K562 (cell line): Measurements from ENCODE around the gene BBS1. TPM values are rescaled to one million over a fixed set of nuclear protein-coding genes. Genes with fewer than 3 reads are reported as not detected.
A peak's percentile ranks its signal among the peaks of the same experiment; 100 is the strongest.

ENCODE experiments used
- ATAC-seq: fragments of 200-7000 bp; cut with Tn5 transposase; 3 replicates; pipeline ENCODE4 v1.9.1; 2020; ENCODE audit warnings: moderate library complexity
- BruUV-seq: library from RNA; stranded (reverse); fragments of 400-500 nt; replicated peaks from 2 replicates; lab custom pipeline; 2021; lab: Mats Ljungman, UMichigan
- CTCF ChIA-PET: fragments of 300-600 bp; formaldehyde crosslinking; extraction: SDS; loops from one replicate; lab custom pipeline; 2021; ENCODE audit warnings: low intra/inter-chr PET ratio; lab: Yijun Ruan, JAX
- POLR2A ChIA-PET: fragments of 300-600, 350-650 bp; sonication (Branson Sonifier 250); formaldehyde crosslinking; extraction: SDS; loops from one replicate; lab custom pipeline; 2021; ENCODE audit warnings: antibody characterized with exemption, inconsistent platforms; lab: Yijun Ruan, JAX
- DNase-seq, 4 experiments: peaks; one replicate each; pipeline versions ENCODE4 v3.0.0 to v3.0.0-alpha.2; 2011 to 2018; ENCODE audit warnings: low spot score in 3 of 4, mixed read lengths in 3 of 4; ENCODE audit errors: extremely low read depth in 1 of 4
- FAIRE-seq: peaks from 2 replicates; lab custom pipeline; 2011; peaks lifted over from hg19 to GRCh38; lab: Jason Lieb, UNC
- H2AFZ ChIP-seq: 2 replicates; pipeline ENCODE4 v1.6.0; 2011; ENCODE audit warnings: low read depth, low read length, control low read depth, inconsistent platforms
- H3K27ac ChIP-seq: fragments of 200-600 bp; 3 replicates; pipeline ENCODE4 v1.8.0; 2011; ENCODE audit warnings: low read depth, mild to moderate bottlenecking, control low read depth, inconsistent platforms, low read length, moderate library complexity, mixed read lengths; ENCODE audit errors: extremely low read depth
- H3K27me3 ChIP-seq, 2 experiments: fragments of 300-600 bp in 1 of 2; 2 replicates in 1 of 2; 3 replicates in 1 of 2; pipeline versions ENCODE4 v1.6.0 to v1.8.0; 2011; ENCODE audit warnings: inconsistent platforms in 2 of 2, low read length in 2 of 2, mild to moderate bottlenecking in 1 of 2, mixed read lengths in 1 of 2, moderate library complexity in 1 of 2; ENCODE audit not compliant: control insufficient read depth in 2 of 2, insufficient read depth in 2 of 2
- H3K36me3 ChIP-seq: fragments of 300-600 bp; 3 replicates; pipeline ENCODE4 v1.8.0; 2011; ENCODE audit warnings: mild to moderate bottlenecking, low read length, inconsistent platforms; ENCODE audit not compliant: control insufficient read depth, insufficient read depth
- H3K4me1 ChIP-seq, 2 experiments: fragments of 200-600 bp in 1 of 2; replicated peaks in 1 of 2; 2 replicates in 1 of 2; 3 replicates in 1 of 2; pipeline versions ENCODE4 v1.5.1 to v1.8.0; 2011; ENCODE audit warnings: inconsistent platforms in 2 of 2, low read length in 2 of 2, mild to moderate bottlenecking in 1 of 2, mixed read lengths in 1 of 2, moderate library complexity in 1 of 2; ENCODE audit not compliant: control insufficient read depth in 2 of 2, insufficient read depth in 2 of 2
- H3K4me2 ChIP-seq: 2 replicates; pipeline ENCODE4 v1.6.1; 2011; ENCODE audit warnings: low read length, control low read depth, inconsistent platforms, mixed read lengths; ENCODE audit not compliant: insufficient read depth
- H3K4me3 ChIP-seq: fragments of 200-600 bp; sonication (generic), shearing (Covaris generic); 2 replicates; pipeline ENCODE4 v1.5.1; 2016; ENCODE audit warnings: control low read depth, inconsistent platforms
- H3K79me2 ChIP-seq: fragments of 200-600 bp; 3 replicates; pipeline ENCODE4 v1.8.0; 2011; ENCODE audit warnings: low read length, inconsistent platforms; ENCODE audit not compliant: control insufficient read depth, insufficient read depth
- H3K9ac ChIP-seq, 2 experiments: 2 replicates each; pipeline versions ENCODE4 v1.6.0 to v1.6.1; 2011; ENCODE audit warnings: low read depth in 2 of 2, low read length in 2 of 2, control low read depth in 1 of 2, inconsistent platforms in 1 of 2, mild to moderate bottlenecking in 1 of 2, mixed read lengths in 1 of 2; ENCODE audit not compliant: insufficient read depth in 1 of 2
- H3K9me1 ChIP-seq: one replicate; pipeline ENCODE4 v1.6.0; 2011; ENCODE audit warnings: inconsistent platforms, mild to moderate bottlenecking, low read length, moderate library complexity; ENCODE audit not compliant: control insufficient read depth, insufficient read depth
- H3K9me3 ChIP-seq: replicated peaks from 2 replicates; pipeline ENCODE4 v1.5.1; 2011; ENCODE audit warnings: low read depth, low read length, inconsistent platforms; ENCODE audit not compliant: control insufficient read depth, insufficient read depth
- H4K20me1 ChIP-seq: replicated peaks from 2 replicates; pipeline ENCODE4 v1.6.1; 2011; ENCODE audit warnings: low read length, inconsistent platforms, mixed read lengths; ENCODE audit not compliant: control insufficient read depth, insufficient read depth
- CBFB ChIP-seq: sonication (generic); formaldehyde crosslinking; IDR thresholded peaks from 2 replicates; pipeline ENCODE4 v1.4.0; 2020; ENCODE audit warnings: mild to moderate bottlenecking, missing genetic modification reagents
- ESRRA ChIP-seq: fragments of 450-650 bp; IDR thresholded peaks from 2 replicates; pipeline ENCODE4 v1.6.1; 2014; ENCODE audit warnings: low read depth, mild to moderate bottlenecking, moderate library complexity, borderline replicate concordance
- HDAC2 ChIP-seq: fragments of 450-650 bp; IDR thresholded peaks from 2 replicates; pipeline ENCODE4 v1.6.1; 2016; ENCODE audit warnings: mild to moderate bottlenecking
- MYC ChIP-seq, 2 experiments: fragments of 250-450 bp in 1 of 2; sonication (Bioruptor Pico) in 1 of 2; IDR thresholded peaks; 2 replicates each; pipeline versions ENCODE4 v1.5.1 to v1.6.1; 2012 to 2021; ENCODE audit warnings: low read depth in 2 of 2, borderline replicate concordance in 1 of 2, improper control_type of control experiment in 1 of 2, low read length in 1 of 2, mild to moderate bottlenecking in 1 of 2, moderate library complexity in 1 of 2
- PCBP1 ChIP-seq: fragments of 200-400 bp; formaldehyde crosslinking; IDR thresholded peaks from 2 replicates; pipeline ENCODE4 v1.6.1; 2018; ENCODE audit warnings: mild to moderate bottlenecking, low read depth, low read length; ENCODE audit not compliant: poor library complexity, severe bottlenecking
- RUNX1 ChIP-seq: sonication (generic); IDR thresholded peaks from 2 replicates; pipeline ENCODE4 v1.6.1; 2016; ENCODE audit warnings: antibody characterized with exemption, low read depth
- SMARCA4 ChIP-seq: fragments of 450-650 bp; IDR thresholded peaks from 2 replicates; pipeline ENCODE4 v1.6.1; 2016
- TEAD1 ChIP-seq, 2 experiments: fragments of 450-650 bp in 1 of 2; sonication (generic) in 1 of 2; formaldehyde crosslinking; IDR thresholded peaks; 2 replicates each; pipeline versions ENCODE4 v1.4.0 to v1.8.0; 2020 to 2022; ENCODE audit warnings: mild to moderate bottlenecking in 2 of 2, missing genetic modification reagents in 1 of 2
- TOE1 ChIP-seq, 2 experiments: fragments of 450-650 bp in 1 of 2; sonication (generic) in 1 of 2; formaldehyde crosslinking in 1 of 2; IDR thresholded peaks; 2 replicates each; pipeline versions ENCODE4 v1.7.1 to v1.8.0; 2016 to 2022; ENCODE audit warnings: borderline replicate concordance in 2 of 2, mild to moderate bottlenecking in 2 of 2, antibody characterized with exemption in 1 of 2, inconsistent platforms in 1 of 2, low read depth in 1 of 2, missing genetic modification reagents in 1 of 2, moderate library complexity in 1 of 2
- ZFX ChIP-seq: sonication (generic); formaldehyde crosslinking; IDR thresholded peaks from 2 replicates; pipeline ENCODE4 v1.8.0; 2022; ENCODE audit warnings: mild to moderate bottlenecking, missing genetic modification reagents, moderate library complexity
- WGBS: fragments of 100-300 bp; shearing (Covaris generic); methylation state at CpG from one replicate; pipeline ENCODE4 v1.1.6; 2016; ENCODE audit warnings: low coverage, mixed read lengths; ENCODE audit not compliant: insufficient coverage; ENCODE audit errors: missing lambda C conversion rate; 5-methylcytosine and 5-hydroxymethylcytosine counted together
- in situ Hi-C: fragments of 300-500 bp; cut with MboI; formaldehyde crosslinking; loops from 4 replicates; pipeline ENCODE4 v1.15.0; 2018; ENCODE audit warnings: inconsistent platforms, mixed read lengths
- intact Hi-C: fragments of 100-400 bp; cut with micrococcal nuclease; formaldehyde crosslinking; loops from 2 replicates; pipeline ENCODE4 v1.14.2; 2022
- polyA plus RNA-seq, 8 experiments: library from polyadenylated mRNA; depleted of rRNA in 4 of 8; stranded (reverse) in 5 of 8; unstranded in 3 of 8; fragments of >200 nt; fragmentation: Nextera tagmentation in 2 of 8; fragmentation: Illumina TruSeq in 1 of 8; extraction: Ambion mirVana in 2 of 8; extraction: Trizol in 1 of 8; gene quantifications; 2 replicates each; pipeline versions ENCODE4 v1.2.1 to v1.2.3, GENCODE V29; 2011 to 2014; ENCODE audit warnings: inconsistent platforms in 1 of 8, missing spikeins in 1 of 8
- total RNA-seq, 7 experiments: library from RNA; depleted of rRNA in 6 of 7; stranded (reverse); fragments of >200 nt in 6 of 7; fragmentation: Illumina TruSeq in 2 of 7; extraction: Trizol in 2 of 7; gene quantifications; 2 replicates each; pipeline versions ENCODE4 v1.2.1 to v1.2.3, GENCODE V29; 2011 to 2021; ENCODE audit warnings: low replicate concordance in 1 of 7
- TF ChIP-seq, protein P1 (sequence below): fragments of 250-450 bp; sonication (Bioruptor Pico); IDR thresholded peaks from 2 replicates; pipeline ENCODE4 v1.8.0; 2022; ENCODE audit warnings: inconsistent platforms

The BBS1 gene
- total and polyA plus RNA-seq, 9 of the 15 experiments (the other 6 are each of a cell fraction or from before 2014, with no cell fraction given): 9.0 to 19.8 (median 12.1) TPM

DNA sequence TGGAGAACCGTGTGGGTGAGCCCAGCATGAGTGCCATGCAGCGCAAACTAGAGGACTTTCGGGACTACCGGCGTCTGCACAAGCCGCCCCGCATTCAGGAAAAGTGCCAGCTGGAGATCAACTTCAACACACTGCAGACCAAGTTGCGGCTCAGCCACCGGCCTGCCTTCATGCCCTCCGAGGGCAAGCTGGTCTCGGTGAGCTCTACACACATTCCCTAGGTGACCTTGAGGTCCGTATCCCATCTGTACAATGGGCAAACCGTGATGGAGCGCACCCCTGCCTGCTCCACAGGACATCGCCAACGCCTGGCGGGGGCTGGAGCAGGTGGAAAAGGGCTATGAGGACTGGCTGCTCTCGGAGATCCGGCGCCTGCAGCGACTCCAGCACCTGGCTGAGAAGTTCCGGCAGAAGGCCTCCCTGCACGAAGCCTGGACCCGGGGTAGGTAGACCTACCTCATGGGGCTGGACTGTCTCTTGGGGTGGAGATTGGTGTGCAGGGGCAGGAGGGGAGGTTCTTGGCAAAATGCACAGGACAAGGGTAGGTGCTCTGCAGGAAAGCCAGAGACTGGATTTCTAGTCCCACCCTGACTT is 47.4 kb downstream of the BBS1 start:
- no peaks in the 10 kb centered on the region for H3K9me3 ChIP-seq
- no peaks in the 10 kb centered on the region for H3K36me3 ChIP-seq
- no TSS peak for BruUV-seq
- POLR2A ChIA-PET: no interaction called here
- peak overlapping the region in 1 of 2 experiments; percentile 48; a peak in 1 of 4 replicates for H3K9ac ChIP-seq
- no peak for DNase-seq
- no peak overlapping the region for H3K27ac ChIP-seq
- intact Hi-C loops (no loop called here), in situ Hi-C loops (loop anchor here (10.0 kb wide), 1 partner anchor 257 kb away; no protein-coding TSS in a partner anchor)
- peaks cover 8 to 34% of the 10 kb centered on the region in 2 experiments; a peak in 4 of 5 replicates for H3K4me1 ChIP-seq
- CTCF ChIA-PET: no interaction called here
- no peak overlapping the region for H3K4me3 ChIP-seq
- no peaks in the 10 kb centered on the region for H3K27me3 ChIP-seq
- WGBS: 76% methylated on average over 20 of the region's 24 CpGs
- no peaks in the 10 kb centered on the region for H4K20me1 ChIP-seq
- H3K79me2 ChIP-seq: no peaks in the 10 kb centered on the region
- no peaks in the 10 kb centered on the region for H3K9me1 ChIP-seq
- TF ChIP-seq ESRRA (0 out of 2 replicates have a peak, but pooled peaks have one; percentile 21), RUNX1 (no peak)
- H2AFZ ChIP-seq: no peak overlapping the region
- FAIRE-seq: no peak
- H3K4me2 ChIP-seq: no peak overlapping the region
- ATAC-seq: no peak

DNA sequence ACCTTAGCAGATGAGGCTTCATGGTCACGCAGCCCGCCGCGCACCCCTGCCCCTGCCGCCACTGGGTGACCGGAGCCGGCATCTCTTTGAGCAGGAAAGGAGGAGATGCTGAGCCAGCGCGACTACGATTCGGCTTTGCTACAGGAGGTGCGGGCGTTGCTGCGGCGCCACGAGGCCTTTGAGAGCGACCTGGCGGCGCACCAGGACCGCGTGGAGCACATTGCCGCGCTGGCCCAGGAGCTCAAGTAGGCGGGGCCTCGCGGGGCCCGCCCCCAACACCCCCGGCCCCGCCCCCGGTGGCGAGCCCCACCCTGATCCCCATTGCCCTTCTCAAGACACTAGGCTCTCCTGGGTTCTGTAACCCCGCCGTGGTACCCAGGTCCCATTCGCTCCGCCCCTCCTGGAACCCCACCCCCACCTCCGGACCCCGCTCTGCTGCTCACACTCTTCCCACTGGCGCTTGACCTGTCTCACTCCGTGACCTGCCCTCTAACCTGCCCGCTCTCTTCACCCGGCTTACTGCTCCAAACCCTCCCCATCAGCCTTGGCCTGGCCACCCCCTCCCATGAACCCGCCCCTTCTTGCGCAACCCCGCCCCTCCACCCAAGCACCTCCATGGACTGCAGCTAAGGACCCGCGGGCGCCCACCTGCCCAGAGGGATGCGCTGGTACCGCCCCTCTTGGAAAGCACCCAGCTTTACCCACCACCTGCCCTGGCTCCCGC is 48.9 kb downstream of the BBS1 start:
- ChIA-PET POLR2A (interaction anchor here (0.6 to 3.6 kb wide), 5 partner anchors 8 to 549 kb away, joined by 3 to 15 read pairs (median 7); partner anchors contain the start of genes CTSF and RBM4), CTCF (no interaction called here)
- in situ Hi-C loops (loop anchor here (10.0 kb wide), 1 partner anchor 255 kb away; no protein-coding TSS in a partner anchor), intact Hi-C loops (no loop called here)
- H3K9me1 ChIP-seq: no peaks in the 10 kb centered on the region
- BruUV-seq: no TSS peak
- peak; percentile 70 to 96 (median 93) for DNase-seq
- no peaks in the 10 kb centered on the region for H4K20me1 ChIP-seq
- ATAC-seq: peak; percentile 88
- 38% methylated on average over 35 of the region's 50 CpGs for WGBS
- H3K9me3 ChIP-seq: no peaks in the 10 kb centered on the region
- H3K9ac ChIP-seq: peak overlapping the region in 1 of 2 experiments; percentile 82; a peak in 2 of 4 replicates
- peaks cover 8 to 38% of the 10 kb centered on the region in 2 experiments; a peak in 4 of 5 replicates for H3K4me1 ChIP-seq
- no peaks in the 10 kb centered on the region for H3K27me3 ChIP-seq
- H3K27ac ChIP-seq: no peak overlapping the region
- H3K36me3 ChIP-seq: no peaks in the 10 kb centered on the region
- no peak overlapping the region for H3K4me3 ChIP-seq
- peak overlapping the region; percentile 96 for H2AFZ ChIP-seq
- no peaks in the 10 kb centered on the region for H3K79me2 ChIP-seq
- FAIRE-seq: no peak
- no peak overlapping the region; the same call in 1 of the 2 replicates for H3K4me2 ChIP-seq
- TF ChIP-seq HDAC2 (0 out of 2 replicates have a peak, but pooled peaks have one; percentile 26), MYC (IDR thresholded peaks at IDR 0.05; ENCODE audit: low read depth, low read length) (peak; percentile 90), MYC (CRISPR knock-in tag; IDR thresholded peaks at IDR 0.05; ENCODE audit: borderline replicate concordance, low read depth) (no peak), TOE1 (IDR thresholded peaks at IDR 0.05; ENCODE audit: borderline replicate concordance) (peak; percentile 43; the same call in 1 of the 2 replicates), TOE1 (CRISPR knock-in tag; IDR thresholded peaks at IDR 0.05; ENCODE audit: borderline replicate concordance, low read depth) (no peak), ZFX (CRISPR knock-in tag) (peak; percentile 61), TEAD1 (CRISPR knock-in tag; IDR thresholded peaks at IDR 0.05) (peak in 1 of 2 experiments; percentile 53; a peak in 1 of 4 replicates), CBFB (peak; percentile 82; the same call in 1 of the 2 replicates), SMARCA4 (no peak), PCBP1 (peak; percentile 30)
- TF ChIP-seq, protein P1, sequence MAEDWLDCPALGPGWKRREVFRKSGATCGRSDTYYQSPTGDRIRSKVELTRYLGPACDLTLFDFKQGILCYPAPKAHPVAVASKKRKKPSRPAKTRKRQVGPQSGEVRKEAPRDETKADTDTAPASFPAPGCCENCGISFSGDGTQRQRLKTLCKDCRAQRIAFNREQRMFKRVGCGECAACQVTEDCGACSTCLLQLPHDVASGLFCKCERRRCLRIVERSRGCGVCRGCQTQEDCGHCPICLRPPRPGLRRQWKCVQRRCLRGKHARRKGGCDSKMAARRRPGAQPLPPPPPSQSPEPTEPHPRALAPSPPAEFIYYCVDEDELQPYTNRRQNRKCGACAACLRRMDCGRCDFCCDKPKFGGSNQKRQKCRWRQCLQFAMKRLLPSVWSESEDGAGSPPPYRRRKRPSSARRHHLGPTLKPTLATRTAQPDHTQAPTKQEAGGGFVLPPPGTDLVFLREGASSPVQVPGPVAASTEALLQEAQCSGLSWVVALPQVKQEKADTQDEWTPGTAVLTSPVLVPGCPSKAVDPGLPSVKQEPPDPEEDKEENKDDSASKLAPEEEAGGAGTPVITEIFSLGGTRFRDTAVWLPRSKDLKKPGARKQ (CRISPR knock-in tag): peak; percentile 98
